Articular chondrocyte of knee joint (primary cell): ENCODE results near the gene GDF9. TPM values are rescaled to one million over a fixed set of nuclear protein-coding genes. Genes with fewer than 3 reads are reported as not detected.

Source experiments
- small RNA-seq: library from RNA; depleted of rRNA; stranded (forward); fragments of <200 nt; gene quantifications from one replicate; pipeline ENCODE3, GENCODE V24; 2012
- total RNA-seq: library from RNA; depleted of rRNA; stranded (reverse); fragments of >200 nt; gene quantifications from 2 replicates; pipeline ENCODE4 v1.2.3, GENCODE V29; 2012

The GDF9 gene
- 0.11 and 0.13 TPM in 2 replicates for total RNA-seq

GRCh38 chr5:132866342-132867045, at the start of gene GDF9, which contains the start of gene UQCRQ:
Gene GDF9, minus strand, starts transcription at chr5:132866469. Its CDS starts 1,936 bp downstream, at chr5:132864533.
Gene UQCRQ, plus strand, starts transcription at chr5:132866642. Its CDS starts 240 bp downstream, at chr5:132866882.

GRCh38 chr5:132873119-132873929, 7.1 kb upstream of the GDF9 start, which contains the start of gene LEAP2:
Gene LEAP2, plus strand, starts transcription at chr5:132873668. Its CDS starts 27 bp downstream, at chr5:132873695.

GRCh38 chr5:132830436-132831094, 35.7 kb downstream of the GDF9 start, which contains the start of gene SHROOM1:
Gene SHROOM1, minus strand, starts transcription at chr5:132830647. Its CDS starts 4,507 bp downstream, at chr5:132826140.

GRCh38 chr5:132812781-132813598, 53.3 kb downstream of the GDF9 start, which contains the start of gene SOWAHA:
Gene SOWAHA, plus strand, starts transcription at chr5:132813302. Its CDS starts 320 bp downstream, at chr5:132813622.

Small RNA genes lying within 50 kb of the gene (small RNA-seq; reads per million reads assigned to genes)
- not detected for gene RNA5SP192

Other genes with a start within 250 kb of the GDF9 start
- gene IL13, start 208.3 kb downstream of the GDF9 start, total RNA-seq, result not detected in 2 replicates
- gene IL4, start 192.5 kb downstream of the GDF9 start, total RNA-seq, result not detected in 2 replicates
- gene KIF3A, start 128.9 kb downstream of the GDF9 start, total RNA-seq, result 12.0 and 15.3 TPM in 2 replicates
- gene CCNI2, start 119.0 kb downstream of the GDF9 start, total RNA-seq, result not detected in 2 replicates
- 55.7 and 64.9 TPM in 2 replicates for gene SEPTIN8, start 89.2 kb downstream of the GDF9 start, total RNA-seq
- 0.11 and 0.13 TPM in 2 replicates for gene SOWAHA, start 53.2 kb downstream of the GDF9 start, total RNA-seq
- gene SHROOM1, start 35.8 kb downstream of the GDF9 start, total RNA-seq, result 3.8 and 6.7 TPM in 2 replicates
- 89.6 and 99.7 TPM in 2 replicates for gene UQCRQ, start 173 bp upstream of the GDF9 start, total RNA-seq
- gene LEAP2, start 7.2 kb upstream of the GDF9 start, total RNA-seq, result 0.32 and 0.39 TPM in 2 replicates
- 98.7 and 99.9 TPM in 2 replicates for gene AFF4, start 97.2 kb upstream of the GDF9 start, total RNA-seq
- 12.5 and 14.4 TPM in 2 replicates for gene ZCCHC10, start 160.1 kb upstream of the GDF9 start, total RNA-seq
- 123 and 126 TPM in 2 replicates for gene HSPA4, start 185.5 kb upstream of the GDF9 start, total RNA-seq